Hypothalamus (tissue), 51 donors: ENCODE data around the gene MGAT5.

ENCODE experiments used
- DNase-seq, 51 donors: peaks; one replicate each; lab custom pipeline; 2025; lab: John Stamatoyannopoulos, UW

The MGAT5 gene

DNA sequence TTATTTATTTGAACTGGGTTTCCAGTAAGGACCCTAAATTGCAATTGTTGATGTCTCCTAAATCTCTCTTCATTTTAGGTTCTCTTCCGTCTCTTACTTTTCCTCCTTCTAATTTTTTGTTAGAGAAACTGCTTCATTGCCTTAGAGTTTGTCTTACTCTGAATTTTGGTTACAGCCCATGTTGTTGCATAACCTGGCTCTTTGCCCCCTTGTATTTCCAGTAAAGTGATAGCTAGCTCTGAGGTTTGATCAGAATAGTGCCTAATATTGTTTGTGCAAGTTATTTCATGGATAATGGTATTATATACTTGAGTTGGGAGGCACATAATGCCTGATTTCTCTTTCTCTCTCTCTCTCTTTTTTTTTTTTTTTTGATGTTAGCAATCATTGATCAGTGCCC is 71.8 kb downstream of the MGAT5 start:
- no peak for DNase-seq

- DNase-seq: no peak
These were observed 73.5 kb downstream of the MGAT5 start for GRCh38 chr2:134327367-134327766.

DNA sequence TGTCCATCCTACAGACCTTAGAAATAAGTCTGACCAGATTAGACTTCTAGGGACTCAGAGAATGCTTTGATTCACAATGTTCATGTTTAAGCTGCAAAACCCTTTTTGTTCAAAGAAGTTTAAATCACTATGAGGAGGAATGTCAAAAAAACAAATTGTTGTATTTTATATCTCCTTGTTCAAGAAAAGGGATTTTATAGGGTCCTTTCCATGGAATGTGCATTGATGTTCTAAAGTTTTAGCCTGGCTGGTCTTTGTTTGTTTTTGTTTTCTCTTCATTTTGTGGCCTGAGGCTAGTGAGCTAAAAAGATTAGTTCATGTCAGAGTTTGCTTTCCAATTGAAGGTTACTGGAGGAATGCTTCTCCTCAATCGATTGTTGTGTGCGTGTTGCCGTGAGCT is 77.2 kb downstream of the MGAT5 start:
- DNase-seq: no peak

DNA sequence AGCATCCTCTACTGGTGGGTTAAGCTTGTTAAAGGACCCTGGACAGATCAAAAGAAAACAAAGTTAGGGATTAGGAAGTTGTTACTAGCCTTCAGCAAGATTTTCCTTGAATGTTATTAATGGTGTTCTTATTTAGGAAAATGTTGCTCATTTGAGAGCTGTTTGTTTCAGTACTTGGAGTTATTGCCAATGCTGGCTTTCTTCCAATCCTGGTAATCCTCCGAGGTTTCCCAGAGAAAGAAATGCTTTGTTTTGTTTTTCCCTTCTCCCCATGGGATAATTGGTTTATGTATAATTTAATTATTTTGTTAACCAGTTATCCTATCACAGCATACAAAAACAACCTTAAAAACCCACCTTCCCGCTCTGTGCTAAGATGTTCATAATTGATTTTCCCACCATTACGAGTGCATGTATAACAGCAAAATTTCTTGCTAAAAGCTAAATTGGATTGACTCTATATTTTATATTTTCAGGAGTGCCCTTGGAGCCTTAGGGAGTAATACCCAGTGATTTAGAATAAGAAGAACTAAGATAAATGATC is 79.8 kb downstream of the MGAT5 start:
- DNase-seq: peak in 4 of 51 donors; percentile 7 to 41 (median 18)

GRCh38 chr2:134334542-134335353 is 80.9 kb downstream of the MGAT5 start:
- no peak for DNase-seq

DNA sequence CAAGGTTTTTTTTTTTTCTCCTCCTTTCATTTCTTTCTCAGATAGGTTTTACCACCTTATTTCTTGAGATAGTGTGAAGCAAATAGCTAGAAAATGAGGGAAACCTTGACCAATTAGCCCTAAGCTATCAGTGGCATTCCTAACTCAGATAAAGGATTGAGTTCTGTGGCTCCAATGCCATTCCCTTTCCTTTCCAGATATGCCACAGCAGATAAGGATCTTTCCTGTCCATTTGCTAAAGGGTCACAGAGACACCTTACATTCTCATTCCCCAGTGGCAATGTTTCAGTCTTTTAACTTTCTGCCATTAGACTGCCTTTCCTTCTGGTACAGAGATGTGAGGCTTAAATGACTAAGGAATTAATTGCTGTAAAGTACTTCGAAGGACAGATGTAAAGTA is 81.7 kb downstream of the MGAT5 start:
- DNase-seq: no peak

DNA sequence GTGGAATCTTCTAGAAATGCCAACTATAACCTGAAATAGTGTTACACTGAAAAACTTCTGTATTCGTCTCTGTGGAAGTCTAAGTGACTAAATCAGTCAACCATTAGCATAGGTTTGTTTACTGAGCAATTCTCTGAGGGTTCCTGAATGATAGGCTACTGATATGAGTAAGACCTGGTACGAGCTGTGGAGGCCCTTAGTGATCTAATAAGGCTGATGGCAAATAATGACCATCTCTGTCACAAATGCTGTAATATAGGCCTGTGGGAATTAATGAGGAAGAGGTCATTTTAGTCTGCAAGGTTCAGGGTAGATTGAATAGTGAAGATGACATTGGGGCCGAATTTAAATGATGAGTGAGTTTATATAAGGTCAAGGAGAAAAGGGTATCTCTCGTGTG is 82.5 kb downstream of the MGAT5 start:
- DNase-seq: no peak

DNA sequence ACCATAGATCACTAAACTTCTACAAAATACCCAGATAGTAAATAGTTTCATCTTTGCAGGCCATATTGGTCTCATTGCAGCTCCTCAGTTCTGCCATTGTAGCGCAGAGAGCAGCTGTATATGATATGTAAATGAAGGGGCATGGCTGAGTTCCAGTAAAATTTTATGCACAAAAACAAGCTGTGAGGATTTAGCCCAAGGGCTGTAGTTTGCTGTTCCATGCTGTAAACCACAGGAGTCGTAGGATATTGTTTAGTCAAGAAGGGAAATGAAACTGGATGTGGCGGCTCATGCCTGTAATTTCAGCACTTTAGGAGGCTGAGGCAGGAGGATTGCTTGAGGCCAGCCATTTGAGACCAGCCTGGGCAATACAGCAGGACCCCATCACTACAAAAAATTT is 83.0 kb downstream of the MGAT5 start:
- no peak for DNase-seq

- no peak for DNase-seq
These were observed 83.8 kb downstream of the MGAT5 start for GRCh38 chr2:134337631-134338030.

- DNase-seq: no peak
These were observed 84.3 kb downstream of the MGAT5 start for GRCh38 chr2:134338208-134338607.

- DNase-seq: no peak
These were observed 87.6 kb downstream of the MGAT5 start for GRCh38 chr2:134341476-134341875.

- no peak for DNase-seq
These were observed 91.3 kb downstream of the MGAT5 start for GRCh38 chr2:134344954-134345697.

- DNase-seq: no peak
These were observed 92.3 kb downstream of the MGAT5 start for GRCh38 chr2:134346141-134346540.

GRCh38 chr2:134347756-134348155 is 93.9 kb downstream of the MGAT5 start:
- no peak for DNase-seq

GRCh38 chr2:134348239-134348638 is 94.4 kb downstream of the MGAT5 start:
- DNase-seq: no peak

- no peak for DNase-seq
These were observed 94.9 kb downstream of the MGAT5 start for GRCh38 chr2:134348760-134349159.

DNA sequence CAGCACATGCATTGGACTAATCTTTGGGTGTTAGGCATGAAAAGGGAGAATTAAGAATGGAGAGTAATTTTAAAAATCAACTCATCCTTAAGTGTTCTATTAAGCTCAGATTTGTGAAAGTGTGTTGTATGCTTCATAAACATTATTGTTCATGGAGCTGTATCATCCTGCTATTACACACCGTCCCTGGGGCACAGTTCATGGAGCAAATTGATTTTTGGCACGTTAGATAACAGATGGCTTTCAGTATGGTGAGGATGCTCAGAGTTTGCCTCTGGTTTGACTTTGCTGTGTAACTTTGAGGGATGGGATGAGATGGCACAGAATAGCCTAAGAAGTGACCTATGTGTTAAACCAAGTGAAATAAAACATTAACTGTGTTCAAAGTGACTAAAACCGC is 97.1 kb downstream of the MGAT5 start:
- no peak for DNase-seq

DNA sequence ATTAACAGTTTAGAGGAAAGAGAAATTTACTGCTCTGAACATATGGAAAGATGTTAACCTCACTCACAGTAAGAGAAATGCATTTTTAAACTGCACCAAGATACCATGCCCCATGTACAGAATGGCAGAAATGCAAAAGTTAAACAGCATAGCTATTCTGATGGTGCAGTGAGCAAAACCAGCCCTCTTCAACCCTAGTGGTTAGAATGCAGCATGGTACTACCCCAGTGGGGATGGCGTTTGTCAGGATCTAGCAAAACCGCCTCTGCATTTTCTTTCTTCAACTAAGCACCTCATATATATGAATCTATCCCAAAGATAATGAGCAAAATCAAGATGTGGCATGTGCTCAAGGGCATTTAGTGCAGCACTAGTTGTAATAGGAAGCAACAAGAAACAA is 98.0 kb downstream of the MGAT5 start:
- DNase-seq: no peak

DNA sequence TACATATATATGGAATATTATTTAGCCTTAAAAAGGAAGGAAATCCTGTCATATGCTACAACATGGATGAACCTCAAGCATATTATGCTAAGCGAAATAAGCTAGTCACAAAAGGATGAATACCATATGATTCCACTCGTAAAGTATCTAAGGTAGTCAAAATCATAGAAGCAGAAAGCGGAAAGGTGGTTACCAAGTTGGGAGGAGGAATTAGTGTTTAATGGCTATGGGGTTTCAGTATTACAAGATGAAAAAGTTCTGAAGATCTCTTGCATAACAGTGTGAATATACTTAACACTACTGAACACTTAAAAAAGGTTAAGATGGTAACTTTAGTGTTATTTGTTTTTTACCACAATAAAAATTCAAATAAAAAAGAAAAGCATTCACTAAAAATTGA is 99.0 kb downstream of the MGAT5 start:
- DNase-seq: no peak

DNA sequence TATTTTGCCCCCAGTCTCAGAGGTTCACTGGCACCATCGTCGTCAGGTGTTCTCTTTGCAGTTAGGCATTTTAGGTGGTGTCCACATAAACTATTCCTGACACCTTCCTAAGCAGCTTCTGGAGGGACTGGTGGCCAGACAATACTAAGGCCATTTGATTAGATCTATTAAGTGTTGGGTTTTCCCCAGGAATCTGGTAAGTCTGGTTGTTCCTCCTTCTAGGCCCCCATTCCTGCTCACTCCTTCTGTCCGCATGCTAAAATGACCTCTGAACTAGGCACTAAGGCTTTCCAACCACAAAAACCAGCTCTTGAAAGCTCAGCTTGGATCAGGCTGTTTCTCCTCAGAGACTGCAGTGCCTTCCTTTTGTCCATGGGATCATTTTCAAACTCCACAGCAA is 100.7 kb downstream of the MGAT5 start:
- no peak for DNase-seq

DNA sequence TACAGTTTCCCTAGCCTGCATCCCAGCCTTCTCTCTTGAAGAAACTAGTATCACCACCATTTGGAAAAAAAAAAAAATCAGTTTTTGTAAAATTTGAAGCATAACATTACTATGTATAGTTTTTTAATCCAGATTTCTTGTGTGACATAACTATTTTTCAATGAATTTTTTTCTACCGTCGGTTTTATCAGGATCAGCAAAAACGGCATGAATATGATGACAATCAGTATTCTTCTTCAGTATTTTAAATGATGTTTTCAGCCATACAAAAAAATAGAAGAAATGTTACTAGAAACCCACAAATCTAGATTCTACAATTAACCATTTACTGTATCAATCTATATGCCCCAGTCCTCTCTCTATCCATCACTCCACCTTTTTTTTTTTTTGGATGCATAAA is 103.9 kb downstream of the MGAT5 start:
- no peak for DNase-seq
